Parathyroid adenoma (tissue), 2 donors: ENCODE results near the gene RNF4.

ENCODE experiments used
- H2AFZ ChIP-seq: fragments of 300-600 bp; sonication (generic); one replicate; pipeline ENCODE4 v1.7.0; 2017; ENCODE audit warnings: antibody characterized with exemption, mild to moderate bottlenecking
- H3K27ac ChIP-seq: fragments of 300-600 bp; sonication (generic); one replicate; pipeline ENCODE4 v1.7.0; 2017
- H3K27me3 ChIP-seq: fragments of 300-600 bp; sonication (generic); one replicate; pipeline ENCODE4 v1.7.0; 2017; ENCODE audit warnings: low read length; ENCODE audit not compliant: control insufficient read depth, insufficient read depth
- H3K36me3 ChIP-seq: fragments of 300-600 bp; sonication (generic); one replicate; pipeline ENCODE4 v1.7.0; 2017; ENCODE audit warnings: low read length; ENCODE audit not compliant: control insufficient read depth, insufficient read depth
- H3K4me1 ChIP-seq: fragments of 300-600 bp; sonication (generic); one replicate; pipeline ENCODE4 v1.7.0; 2017; ENCODE audit warnings: control low read depth
- H3K4me2 ChIP-seq: fragments of 300-600 bp; sonication (generic); one replicate; pipeline ENCODE4 v1.7.0; 2017; ENCODE audit warnings: low read length
- H3K4me3 ChIP-seq: fragments of 300-600 bp; sonication (generic); one replicate; pipeline ENCODE4 v1.7.0; 2017; ENCODE audit warnings: low read depth, low read length
- H3K79me2 ChIP-seq: fragments of 300-600 bp; sonication (generic); one replicate; pipeline ENCODE4 v1.7.0; 2017; ENCODE audit warnings: control low read depth
- H3K9ac ChIP-seq: fragments of 300-600 bp; sonication (generic); one replicate; pipeline ENCODE4 v1.7.0; 2017; ENCODE audit warnings: mild to moderate bottlenecking
- H3K9me3 ChIP-seq: fragments of 300-600 bp; sonication (generic); one replicate; pipeline ENCODE4 v1.7.0; 2017; ENCODE audit warnings: low read length; ENCODE audit not compliant: control insufficient read depth
- CTCF ChIP-seq: fragments of 300-600 bp; sonication (generic); IDR thresholded peaks from one replicate; pipeline ENCODE4 v1.7.0; 2017; ENCODE audit warnings: antibody characterized with exemption, mild to moderate bottlenecking
- donor health status: primary hyperparathyroidism.

The RNF4 gene

GRCh38 chr4:2457481-2458295 is 11.2 kb upstream of the RNF4 start:
- H3K4me2 ChIP-seq: no peak overlapping the region
- no peaks in the 10 kb centered on the region for H3K27me3 ChIP-seq
- H2AFZ ChIP-seq: no peak overlapping the region
- H3K4me1 ChIP-seq: no peaks in the 10 kb centered on the region
- H3K79me2 ChIP-seq: no peaks in the 10 kb centered on the region
- no peak for TF ChIP-seq CTCF
- no peaks in the 10 kb centered on the region for H3K36me3 ChIP-seq
- H3K27ac ChIP-seq: no peak overlapping the region
- no peak overlapping the region for H3K4me3 ChIP-seq
- no peak overlapping the region for H3K9ac ChIP-seq
- H3K9me3 ChIP-seq: no peaks in the 10 kb centered on the region

GRCh38 chr4:2458546-2459491 is 10.1 kb upstream of the RNF4 start:
- Histone ChIP-seq H3K4me3 (no peak overlapping the region), H3K27me3 (no peaks in the 10 kb centered on the region), H3K79me2 (no peaks in the 10 kb centered on the region), H3K4me1 (no peaks in the 10 kb centered on the region), H3K4me2 (no peak overlapping the region), H2AFZ (no peak overlapping the region), H3K36me3 (no peaks in the 10 kb centered on the region), H3K9ac (no peak overlapping the region), H3K27ac (no peak overlapping the region), H3K9me3 (no peaks in the 10 kb centered on the region)
- no peak for TF ChIP-seq CTCF

- H3K9ac ChIP-seq: no peak overlapping the region
- no peaks in the 10 kb centered on the region for H3K9me3 ChIP-seq
- H2AFZ ChIP-seq: no peak overlapping the region
- no peak overlapping the region for H3K4me3 ChIP-seq
- no peaks in the 10 kb centered on the region for H3K79me2 ChIP-seq
- H3K27ac ChIP-seq: no peak overlapping the region
- H3K36me3 ChIP-seq: no peaks in the 10 kb centered on the region
- H3K4me2 ChIP-seq: no peak overlapping the region
- H3K4me1 ChIP-seq: no peaks in the 10 kb centered on the region
- TF ChIP-seq CTCF: no peak
- no peaks in the 10 kb centered on the region for H3K27me3 ChIP-seq
Measured at GRCh38 chr4:2459589-2460349, 9.1 kb upstream of the RNF4 start.

- H3K4me2 ChIP-seq: no peak overlapping the region
- H3K4me3 ChIP-seq: no peak overlapping the region
- no peak for TF ChIP-seq CTCF
- no peaks in the 10 kb centered on the region for H3K9me3 ChIP-seq
- no peaks in the 10 kb centered on the region for H3K79me2 ChIP-seq
- H3K36me3 ChIP-seq: no peaks in the 10 kb centered on the region
- H3K27me3 ChIP-seq: no peaks in the 10 kb centered on the region
- H3K9ac ChIP-seq: no peak overlapping the region
- H3K4me1 ChIP-seq: no peaks in the 10 kb centered on the region
- H2AFZ ChIP-seq: no peak overlapping the region
- H3K27ac ChIP-seq: no peak overlapping the region
Measured at GRCh38 chr4:2461246-2461960, 7.5 kb upstream of the RNF4 start.
